NT2/D1 (cell line): ENCODE data around the gene TM9SF4.

Experiments used
- SUZ12 ChIP-seq: IDR thresholded peaks from 2 replicates; pipeline ENCODE4 v1.6.1; 2011; ENCODE audit not compliant: insufficient read length, insufficient read depth; ENCODE audit errors: extremely low read depth
- YY1 ChIP-seq: IDR thresholded peaks from 2 replicates; pipeline ENCODE4 v1.6.1; 2011; ENCODE audit not compliant: insufficient read length, insufficient read depth
- ZNF274 ChIP-seq: IDR thresholded peaks from 2 replicates; pipeline ENCODE4 v1.6.1; 2011; ENCODE audit warnings: mild to moderate bottlenecking, low read depth, low read length

DNA sequence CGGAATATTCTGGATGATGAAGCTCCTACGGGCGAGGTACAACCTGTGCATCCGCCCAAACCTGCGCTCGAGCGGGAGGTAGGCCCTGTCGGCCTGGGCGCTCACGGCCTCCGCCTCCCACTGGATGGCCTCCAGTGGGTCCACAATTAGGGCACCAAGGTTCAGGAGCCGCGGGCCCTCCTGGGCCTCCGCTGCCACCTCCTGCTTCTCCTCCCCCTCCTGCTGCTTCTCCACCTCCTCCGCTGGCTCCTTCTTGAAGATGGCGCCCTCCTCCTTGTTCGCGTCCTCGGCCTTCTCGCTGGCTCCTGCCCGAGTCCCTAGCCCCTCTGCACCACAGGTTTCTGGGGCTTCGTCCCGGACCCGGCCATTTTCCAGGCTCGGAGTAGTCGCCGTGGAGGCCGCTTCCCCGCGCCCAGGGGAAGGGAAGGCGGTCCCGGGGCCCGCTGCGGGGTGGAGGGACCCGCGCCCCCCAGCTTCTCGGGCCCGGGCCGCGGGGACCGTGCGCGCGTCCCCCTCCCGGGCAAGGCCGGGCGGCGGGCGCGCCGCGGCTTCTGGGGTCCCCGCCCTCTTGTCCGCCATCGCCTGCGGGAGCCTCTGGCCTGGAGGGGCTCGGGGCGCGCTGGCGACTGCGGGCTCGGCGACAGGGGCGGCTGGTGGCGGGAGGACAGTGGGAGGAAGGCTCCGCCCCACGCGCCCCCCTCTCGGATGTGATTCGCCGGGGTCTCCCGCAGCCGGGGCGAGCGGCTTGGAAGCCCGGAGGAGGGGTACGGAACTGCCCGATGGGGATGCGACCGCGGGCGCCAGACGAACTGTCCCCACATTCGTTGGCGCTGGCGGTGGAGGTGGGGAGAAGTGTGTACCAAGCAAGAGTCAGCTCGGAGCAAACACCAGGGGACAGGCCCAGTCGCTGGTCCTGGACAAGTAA, 80.4 kb downstream of the TM9SF4 start:
- TF ChIP-seq ZNF274: no peak
- TF ChIP-seq SUZ12: no peak
- TF ChIP-seq YY1: no peak
